Measurements from ENCODE around the gene CHRNA10.

- TF ChIP-seq CTCF (IDR thresholded peaks at IDR 0.05) (no peak), EZH2 (IDR thresholded peaks at IDR 0.05; ENCODE audit: borderline replicate concordance, insufficient read depth, low read depth, low read length, poor library complexity, severe bottlenecking) (no peak)
Observed at GRCh38 chr11:3686751-3687150, 15.6 kb upstream of the CHRNA10 start.

Data from B cell (primary cell).